GM21367 (cell line): ENCODE measurements around the gene CALY.

Experiments used
- ATAC-seq: cut with Tn5 transposase; IDR thresholded peaks from one replicate; pipeline ENCODE4 v1.9.1; 2021; ENCODE audit not compliant: unreplicated experiment

CALY gene

DNA sequence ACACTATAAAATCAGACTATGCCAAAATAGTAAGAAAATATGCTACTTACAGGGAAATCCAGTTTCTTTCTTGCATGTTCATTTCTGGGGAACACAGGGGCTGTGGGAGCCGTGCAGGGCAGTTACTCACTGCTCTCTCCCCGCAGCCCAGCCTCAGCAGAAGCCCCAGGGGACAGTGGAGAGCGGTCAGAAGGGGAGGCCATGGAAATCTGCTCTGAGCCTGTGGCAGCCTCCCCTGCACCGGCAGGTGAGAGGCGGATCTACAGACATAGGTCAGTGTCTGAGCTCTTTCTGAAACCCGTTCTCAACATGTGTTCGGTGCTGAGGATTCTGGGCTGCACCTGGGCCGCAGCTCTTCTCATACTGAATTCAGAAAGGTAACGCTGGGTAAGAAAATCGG lies 25.1 kb downstream of the CALY start:
- ATAC-seq, result no peak

DNA sequence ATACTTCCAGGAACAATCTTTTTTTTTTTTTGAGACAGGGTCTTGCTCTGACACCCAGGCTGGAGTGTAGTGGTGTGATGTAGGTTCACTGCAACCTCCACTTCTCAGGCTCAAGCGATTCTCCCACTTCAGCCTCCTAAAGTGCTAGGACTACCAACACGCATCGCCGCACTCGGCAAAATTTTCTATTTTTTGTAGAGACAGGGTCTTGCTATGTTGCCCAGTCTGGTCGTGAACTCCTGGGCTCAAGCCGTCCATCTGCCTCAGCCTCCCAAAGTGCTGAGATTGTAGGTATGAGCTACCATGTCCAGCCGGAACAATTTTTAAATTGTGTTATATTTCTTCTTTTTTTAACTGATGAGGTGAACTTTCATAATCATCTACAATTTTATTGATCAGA lies 25.9 kb downstream of the CALY start:
- no peak for ATAC-seq

DNA sequence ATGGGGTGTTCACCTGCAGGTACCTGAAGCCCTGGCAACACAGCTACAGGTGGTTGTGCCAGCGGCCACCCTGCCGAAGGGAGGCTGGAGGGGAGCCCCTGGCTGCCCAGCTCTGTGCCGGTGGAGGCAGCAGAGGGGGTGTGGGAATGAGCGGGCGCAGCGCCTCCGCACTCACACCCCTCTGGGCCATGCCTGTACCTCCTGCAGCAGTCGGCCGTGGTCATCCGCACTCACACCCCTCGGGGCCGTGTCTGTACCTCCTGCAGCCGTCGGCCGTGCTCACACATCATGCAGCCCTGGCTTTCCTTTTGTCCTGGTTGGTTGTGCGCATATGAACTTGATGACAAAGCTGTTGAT lies 26.3 kb downstream of the CALY start:
- ATAC-seq, result no peak

DNA sequence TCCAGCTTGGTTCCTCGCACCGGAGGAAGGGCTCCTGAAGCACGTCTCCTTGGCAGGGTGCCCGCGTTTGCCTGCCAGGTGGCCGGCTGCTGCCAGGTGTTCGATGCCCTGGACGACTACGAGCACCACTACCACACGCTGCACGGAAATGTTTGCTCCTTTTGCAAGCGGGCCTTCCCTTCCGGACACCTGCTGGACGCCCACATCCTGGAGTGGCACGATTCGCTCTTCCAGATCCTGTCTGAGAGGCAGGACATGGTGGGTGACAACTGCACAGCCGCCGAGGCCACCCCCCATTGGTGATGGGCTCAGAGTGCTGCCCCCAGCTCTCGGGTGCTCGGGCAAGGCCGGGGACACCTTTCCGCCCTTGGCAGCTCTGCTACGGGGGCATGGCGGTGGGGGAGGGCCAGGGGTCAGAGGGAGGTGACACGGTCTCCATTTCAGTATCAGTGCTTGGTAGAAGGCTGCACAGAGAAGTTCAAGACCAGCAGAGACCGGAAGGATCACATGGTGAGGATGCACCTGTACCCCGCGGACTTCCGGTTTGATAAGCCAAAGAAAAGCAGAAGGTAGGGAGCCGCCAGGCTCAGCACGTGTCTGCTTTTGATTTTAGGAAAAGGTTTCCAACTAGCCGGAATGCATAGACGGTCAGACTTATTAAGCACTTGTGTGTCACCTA lies 26.8 kb downstream of the CALY start:
- ATAC-seq, result no peak

DNA sequence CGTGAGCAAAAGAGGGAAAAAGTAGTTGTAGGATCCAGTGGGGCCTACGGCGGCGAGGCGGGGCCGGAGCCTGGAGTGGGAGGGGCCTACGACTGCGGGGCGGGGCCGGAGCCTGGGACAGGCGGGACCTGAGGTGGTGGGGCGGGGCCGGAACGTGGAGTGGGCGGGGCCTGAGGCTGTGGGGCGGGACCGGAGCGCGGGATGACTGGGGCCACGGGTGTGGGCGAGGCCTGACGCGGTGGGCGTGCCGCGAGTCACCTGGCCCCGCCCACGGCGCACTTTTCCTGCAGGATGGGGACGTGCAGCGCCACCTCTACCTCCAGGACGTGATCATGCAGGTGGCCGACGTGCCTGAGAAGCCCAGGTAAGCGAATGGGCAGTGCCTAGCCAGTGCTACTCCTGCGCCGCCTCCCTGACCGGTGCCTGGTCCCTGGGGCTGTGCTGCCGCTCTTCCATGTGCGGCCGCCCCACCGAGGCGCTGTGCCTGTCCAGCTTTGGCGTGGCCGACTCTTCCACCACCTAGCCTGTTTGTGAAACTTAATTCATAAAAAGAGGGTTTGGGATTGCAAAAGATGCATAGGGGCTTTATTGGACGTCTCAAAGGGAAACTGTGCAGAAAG lies 27.5 kb downstream of the CALY start:
- ATAC-seq, result peak; percentile 60

DNA sequence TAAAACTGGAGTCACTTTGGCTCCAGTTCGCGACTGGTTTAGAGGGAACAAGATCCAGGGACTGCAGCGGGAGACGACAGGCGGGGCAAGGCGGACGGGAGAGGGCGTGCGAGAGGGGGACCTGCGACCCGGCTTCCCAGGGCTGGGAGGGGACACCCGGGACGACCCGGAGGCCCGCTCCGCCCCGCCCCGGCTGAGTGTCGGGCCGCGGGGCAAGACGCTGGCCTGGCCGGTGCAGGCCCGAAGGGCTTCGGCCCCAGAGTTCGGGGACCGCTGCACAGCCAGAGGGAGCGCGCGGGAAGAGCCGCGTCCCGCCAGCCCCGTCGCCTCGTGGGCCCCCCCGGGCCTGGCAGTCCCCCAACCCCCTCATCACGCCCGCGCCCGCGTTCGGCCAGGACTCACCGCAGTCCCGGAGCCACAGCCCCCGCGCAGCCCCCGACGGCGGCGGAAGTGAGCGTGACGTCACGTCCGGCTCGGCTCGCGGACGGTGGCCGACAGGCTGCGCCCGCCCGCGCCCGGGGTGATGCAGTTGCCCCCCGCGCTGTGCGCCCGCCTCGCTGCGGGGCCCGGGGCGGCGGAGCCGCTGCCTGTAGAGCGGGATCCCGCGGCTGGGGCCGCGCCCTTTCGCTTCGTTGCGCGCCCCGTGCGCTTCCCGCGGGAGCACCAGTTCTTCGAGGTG lies 28.1 kb downstream of the CALY start, which contains the start of the genes TUBGCP2 and ZNF511:
Gene TUBGCP2, minus strand, starts transcription at position 452 of the 679 bp plus-strand sequence. CDS start 5,931 bp downstream, outside the sequence.
Gene ZNF511, plus strand, starts transcription at position 494 of the 679 bp plus-strand sequence. Its CDS starts 30 bp downstream, at position 524.
- ATAC-seq, result peak; percentile 67

DNA sequence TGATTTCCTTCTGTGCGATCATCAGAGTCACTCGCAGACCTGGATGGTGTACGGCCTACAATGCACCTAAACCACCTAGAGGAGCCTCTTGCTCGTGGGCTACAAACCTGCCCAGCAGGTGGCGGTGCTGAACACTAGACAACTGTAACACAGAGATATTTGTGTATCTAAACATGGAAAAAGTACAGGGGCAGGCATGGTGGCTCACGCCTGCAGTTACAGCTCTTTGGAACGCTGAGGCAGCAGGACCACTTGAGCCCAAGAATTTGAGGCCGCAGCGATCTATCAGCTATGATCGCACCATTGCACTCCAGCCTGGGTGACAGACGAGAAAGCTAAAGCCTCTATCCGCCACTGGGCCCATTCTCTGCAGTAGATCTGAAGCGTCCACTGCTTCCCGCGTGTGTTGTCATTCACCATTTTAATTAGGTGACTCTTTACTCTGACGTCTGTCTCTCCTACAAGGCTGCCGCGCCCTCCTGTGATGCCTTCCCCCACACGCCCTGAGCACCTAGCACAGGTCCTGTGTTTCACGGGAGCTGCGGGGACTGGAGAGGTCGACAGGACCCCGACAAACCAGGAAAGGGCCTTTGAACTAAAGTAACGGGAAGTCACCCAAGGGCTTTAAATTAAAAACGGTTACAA lies 28.8 kb downstream of the CALY start:
- ATAC-seq, result peak; percentile 49

DNA sequence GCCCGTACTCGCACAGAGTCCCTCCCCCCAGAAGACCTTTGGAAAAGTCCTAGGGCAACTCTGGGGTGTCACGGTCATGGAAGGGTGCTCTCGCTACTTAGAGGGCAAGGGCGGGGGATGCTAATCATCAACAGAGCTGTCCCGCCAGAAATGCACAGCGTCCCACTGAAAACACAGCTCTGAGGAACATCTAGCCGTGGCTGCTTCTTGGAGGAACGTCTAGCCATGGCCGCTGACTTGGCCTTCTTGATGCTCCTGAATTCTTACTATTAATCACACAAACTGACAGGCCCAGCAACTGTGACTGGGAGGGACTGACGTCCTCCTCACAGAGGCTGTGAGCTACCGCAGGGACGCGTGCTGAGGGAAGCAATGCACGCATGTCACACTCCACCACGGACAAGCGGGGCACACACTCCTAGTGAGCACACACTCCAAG lies 29.7 kb downstream of the CALY start:
- ATAC-seq, result no peak

DNA sequence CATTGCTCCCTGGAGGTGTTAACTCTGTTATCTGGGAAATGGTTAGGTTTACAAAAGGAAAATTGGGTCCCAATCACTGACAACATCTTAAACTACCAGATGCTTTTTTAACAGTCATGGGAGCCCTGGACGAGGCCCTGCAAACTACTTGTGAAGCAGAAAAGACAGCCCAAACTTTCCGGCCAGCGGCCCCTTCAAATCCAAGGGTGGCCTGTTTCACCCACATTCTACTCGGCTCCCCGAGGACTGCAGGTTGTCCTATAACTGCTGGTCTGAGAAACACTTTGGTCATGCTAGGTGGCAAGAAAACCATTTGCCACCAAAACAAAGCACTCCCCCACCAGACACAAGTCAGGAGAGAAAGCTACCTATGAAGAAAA lies 30.6 kb downstream of the CALY start:
- no peak for ATAC-seq

DNA sequence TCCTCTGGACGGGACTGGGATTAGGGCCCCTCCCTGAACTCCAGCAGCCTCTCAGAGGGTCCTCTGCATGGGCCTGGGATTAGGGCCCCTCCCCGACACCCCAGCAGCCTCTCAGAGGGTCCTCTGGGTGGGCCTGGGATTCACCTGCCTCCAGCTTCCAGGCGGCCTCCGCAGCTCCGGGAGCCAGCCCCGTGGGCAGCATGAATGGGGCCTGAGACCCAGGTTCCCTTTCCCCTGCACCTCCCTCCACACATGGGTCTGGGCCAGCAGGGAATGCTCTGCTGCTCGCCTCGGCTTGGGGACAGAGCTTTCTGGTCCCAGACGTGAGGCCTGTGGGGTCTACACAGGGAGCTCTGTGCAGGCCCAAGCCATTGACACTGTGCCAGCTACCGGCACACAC lies 33.5 kb downstream of the CALY start:
- no peak for ATAC-seq

DNA sequence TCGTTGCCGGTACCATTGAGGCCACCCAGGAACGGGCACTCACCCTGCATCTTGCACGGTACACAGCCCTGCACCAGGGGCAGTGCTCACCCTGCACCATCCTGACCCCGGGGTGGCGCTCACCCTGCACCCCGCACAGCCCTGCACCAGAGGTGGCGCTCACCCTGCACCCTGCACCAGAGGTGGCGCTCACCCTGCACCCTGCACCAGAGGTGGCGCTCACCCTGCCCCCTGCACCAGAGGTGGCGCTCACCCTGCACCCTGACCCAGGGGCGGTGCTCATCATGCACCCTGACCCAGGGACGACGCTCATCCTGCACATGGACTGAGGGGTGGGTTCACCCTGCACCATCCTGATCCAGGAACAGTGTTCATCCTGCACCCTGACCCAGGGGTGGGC lies 34.5 kb downstream of the CALY start:
- no peak for ATAC-seq

DNA sequence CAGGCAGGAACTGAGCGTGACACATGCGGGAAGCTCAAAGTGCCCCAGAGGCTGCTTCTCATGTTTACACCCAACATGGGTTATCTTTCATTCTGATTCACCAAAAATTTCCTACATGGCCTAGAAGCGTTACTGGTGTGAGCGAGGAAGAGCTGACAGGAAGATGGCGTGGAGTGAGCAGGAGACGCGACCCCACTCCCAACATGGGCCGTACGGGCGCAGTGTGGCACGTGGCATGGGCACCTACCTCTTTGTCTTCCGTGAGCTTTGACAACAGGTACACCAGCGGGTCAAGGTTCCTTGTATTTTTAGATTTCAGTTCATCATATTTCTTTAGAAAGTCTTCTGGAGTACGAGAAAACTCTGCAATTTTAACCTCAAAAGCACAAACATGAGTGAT lies 37.0 kb downstream of the CALY start:
- ATAC-seq, result no peak

DNA sequence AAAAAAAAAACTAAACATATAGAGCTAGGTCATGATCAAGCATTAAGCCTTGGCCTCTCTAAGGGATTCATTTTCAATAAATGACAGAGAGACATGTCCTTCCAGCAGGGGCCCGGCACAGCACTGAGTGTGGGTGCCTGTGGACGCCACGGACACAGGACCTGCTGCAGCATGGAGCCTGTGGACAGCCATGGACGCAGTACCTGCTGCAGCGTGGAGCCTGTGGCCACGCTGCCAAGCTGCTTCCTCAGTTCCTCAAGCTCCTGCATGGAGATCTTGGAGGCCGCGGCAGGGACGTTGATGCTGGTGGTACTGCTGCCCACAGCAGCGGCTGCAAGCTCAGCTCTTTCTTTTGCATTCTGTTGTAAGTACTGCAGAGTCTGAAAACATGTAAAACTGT lies 37.5 kb downstream of the CALY start:
- ATAC-seq, result no peak

DNA sequence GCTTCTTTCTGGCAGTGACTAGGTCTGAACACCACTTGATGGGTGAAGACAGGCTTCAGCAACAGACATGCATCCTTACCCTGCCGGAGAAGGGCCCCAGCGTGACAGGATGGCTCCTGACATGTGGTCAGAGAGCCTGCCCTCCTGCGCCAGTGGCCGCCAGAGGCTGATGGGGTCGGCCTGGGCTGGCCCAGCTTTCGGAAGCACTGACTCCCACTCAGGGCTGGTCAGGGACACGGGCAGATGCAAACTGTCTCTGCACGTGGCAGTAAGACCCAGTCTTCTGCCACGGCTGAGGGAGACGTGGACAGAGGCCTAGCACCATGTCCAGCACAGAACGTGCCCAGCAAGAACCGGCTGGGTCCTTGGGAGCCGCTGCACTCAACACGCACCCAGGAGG lies 38.2 kb downstream of the CALY start:
- ATAC-seq, result no peak

DNA sequence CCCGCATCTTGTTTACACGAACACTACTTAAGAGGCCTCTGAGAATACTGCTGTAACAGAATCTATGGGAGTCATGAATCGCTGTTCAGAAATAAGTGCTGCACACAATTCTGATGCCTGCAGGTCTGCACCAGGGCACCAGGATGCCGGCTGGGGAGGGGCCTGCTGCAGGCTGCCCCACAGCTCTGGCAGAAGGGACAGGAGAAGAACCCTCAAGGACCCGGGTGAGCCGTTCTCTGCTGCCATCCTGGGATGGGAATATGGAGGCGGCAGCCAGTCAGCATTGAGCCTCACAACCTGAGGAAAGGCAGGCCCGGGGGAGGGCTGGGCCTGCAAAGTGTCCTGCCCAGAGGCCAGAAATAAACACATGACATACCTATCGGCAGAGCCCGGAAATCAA lies 39.2 kb downstream of the CALY start:
- no peak for ATAC-seq

DNA sequence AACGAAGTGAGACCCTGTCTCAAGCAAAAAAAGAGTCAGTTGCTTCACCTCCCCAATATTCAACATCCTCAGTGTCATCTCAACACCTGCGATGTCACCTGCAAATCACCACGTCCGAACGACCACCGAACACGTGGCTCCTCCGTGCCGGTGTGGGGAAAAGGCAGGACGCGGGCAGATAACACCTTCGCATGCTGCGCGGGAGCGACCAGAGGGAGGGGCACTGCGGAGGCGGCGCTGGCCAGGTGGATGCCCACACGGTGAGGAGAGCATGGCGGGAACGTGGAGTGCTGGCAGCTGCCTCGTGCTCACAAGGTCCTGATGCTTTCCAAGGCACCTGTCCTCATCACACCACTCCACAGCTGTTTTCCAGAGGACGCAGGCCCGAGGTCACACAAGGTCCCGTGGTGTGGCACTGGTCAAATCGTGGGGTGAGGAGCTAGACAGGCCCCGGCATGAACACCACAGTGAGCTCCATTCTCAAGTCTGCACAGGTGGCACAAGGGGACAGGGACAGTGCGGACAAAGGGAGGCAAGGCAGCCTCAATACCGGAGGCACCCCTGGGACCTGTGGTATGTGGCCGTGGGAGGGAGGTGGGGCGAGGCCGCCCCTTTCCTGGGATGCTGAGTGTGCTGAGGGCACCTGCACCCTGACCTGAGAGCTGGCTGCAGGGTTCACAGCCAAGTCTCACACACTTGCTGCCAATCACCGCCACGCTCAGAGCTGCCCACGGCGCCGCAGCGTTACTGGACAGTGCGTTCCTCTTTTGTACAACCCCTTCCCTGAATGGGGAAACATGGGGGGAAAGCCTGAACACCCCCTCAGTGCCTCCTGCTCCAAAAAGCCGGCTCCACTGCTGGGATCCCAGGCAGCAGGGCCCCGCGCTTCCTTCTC lies 41.0 kb downstream of the CALY start:
- ATAC-seq, result no peak

DNA sequence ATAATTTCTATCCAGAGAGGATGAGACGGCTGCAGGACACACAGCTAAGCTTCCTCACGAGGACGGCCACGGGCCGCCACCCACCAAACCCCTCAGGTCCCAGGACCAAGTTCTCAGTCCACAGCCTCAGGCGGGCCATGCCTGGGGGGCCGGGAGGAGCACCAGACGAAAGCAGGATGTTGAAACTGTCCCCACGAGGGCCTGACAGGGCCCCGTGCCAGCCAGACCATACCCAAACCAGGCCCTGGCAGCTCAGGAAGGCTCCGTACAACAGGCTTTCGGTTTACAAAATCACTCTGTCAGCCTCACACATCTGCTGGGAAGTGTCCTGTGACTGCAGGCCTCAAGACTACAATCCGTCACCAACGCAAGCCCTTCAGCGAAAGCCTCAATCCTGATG lies 42.5 kb downstream of the CALY start:
- no peak for ATAC-seq

DNA sequence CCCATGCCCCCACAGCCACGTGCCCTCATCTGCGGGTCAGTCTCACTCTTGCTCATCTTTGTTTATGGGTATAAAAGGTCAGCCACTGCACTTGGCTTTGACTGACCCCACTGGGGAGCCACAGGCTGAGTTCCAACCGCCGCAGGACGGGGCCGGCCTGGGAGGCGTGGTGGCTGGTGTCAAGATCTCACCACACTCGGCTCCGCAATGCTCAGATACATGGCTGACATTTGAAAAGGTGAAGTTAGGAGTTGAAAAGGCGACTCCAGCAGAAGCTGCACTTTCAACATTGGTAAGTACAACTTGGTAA lies 42.9 kb downstream of the CALY start:
- no peak for ATAC-seq

DNA sequence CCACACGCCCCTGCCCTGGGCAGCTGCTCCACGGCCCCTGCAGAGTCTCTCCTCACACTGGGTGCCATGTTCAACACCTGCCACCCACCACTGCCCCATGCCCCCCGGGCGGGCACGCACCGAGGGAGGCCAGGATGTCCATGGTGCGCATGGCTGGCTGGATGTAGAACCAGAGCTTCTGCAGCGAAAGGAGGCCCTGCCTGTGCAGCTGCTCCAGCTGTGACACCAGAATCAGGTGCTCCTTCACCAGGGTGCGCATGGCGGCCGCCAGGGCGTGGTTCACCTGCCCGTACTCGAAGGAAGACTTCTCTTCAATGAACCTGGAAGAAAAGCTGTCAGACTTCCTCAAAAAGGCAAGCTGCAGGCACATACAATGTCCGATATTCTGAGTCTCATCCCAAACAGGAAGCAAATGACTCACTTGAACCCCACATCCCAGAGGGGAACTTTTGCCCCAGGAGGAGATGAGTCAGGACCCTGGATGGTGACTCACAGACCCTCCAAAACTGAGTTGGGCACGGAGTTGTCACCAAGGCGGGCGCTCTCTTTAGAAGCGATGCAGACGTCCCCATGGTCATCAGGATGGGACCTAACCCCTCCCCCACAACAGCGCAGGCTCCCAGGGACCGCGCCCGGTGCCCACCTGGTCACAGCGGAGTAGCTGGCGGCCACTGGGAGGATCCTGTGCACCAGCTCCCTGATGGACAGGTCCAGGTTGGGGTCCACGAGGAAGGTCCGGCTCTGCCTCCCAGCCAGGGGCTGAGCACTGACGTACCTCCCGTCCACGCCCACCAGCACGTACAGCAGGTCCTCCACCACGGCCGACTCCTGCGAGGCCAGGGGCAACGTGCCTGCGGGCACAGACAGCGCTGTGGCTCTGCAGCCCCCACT lies 43.5 kb downstream of the CALY start:
- ATAC-seq, result no peak

DNA sequence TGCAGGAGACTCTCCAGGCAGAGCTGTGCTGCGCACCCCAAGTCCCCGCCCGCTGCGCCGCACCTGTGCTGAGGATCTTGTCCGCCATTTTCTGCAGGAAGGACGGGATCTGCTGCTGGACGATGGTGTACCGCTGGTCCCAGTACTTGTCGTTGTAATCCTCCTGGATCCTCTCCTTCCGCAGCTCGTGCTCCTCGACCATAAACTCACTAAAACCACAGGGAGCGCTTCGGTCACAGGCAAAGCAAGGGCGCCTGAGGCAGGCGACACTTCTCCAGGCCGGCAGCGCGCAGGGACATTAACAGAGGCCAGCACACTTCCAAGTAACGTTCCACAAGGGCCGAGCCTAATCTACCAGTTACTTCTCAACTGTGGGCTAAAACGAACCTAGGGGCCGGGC lies 46.9 kb downstream of the CALY start:
- no peak for ATAC-seq
